ENCODE results near the gene DACH2. TPM values are rescaled to one million over a fixed set of nuclear protein-coding genes. Genes with fewer than 3 reads are reported as not detected.

DACH2 gene
- total RNA-seq: not detected

DNA sequence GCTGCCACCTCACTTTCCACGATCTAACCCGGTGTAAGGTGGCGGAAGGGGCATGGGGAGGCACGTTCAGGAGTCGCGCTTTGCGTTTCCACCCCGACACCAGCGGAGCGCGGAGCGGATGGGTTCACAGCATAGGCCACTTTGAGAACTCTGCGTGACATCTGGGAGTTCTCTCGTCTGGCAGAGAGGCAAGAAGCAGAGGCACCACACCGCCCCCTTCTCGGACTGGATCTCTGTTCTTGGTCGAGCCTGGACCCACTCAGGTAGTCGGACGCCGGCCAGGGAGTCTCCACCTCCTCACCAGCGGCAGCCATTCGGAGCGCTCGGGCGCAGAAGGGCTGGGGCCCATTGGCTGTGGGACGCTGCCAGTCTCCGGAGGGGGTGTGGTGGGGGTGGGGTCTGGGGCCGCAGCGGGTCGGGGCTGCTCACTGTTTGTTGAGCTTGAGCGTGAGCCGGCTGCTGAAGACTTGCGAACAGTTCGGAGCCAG lies at the start of gene DACH2:
Gene DACH2, plus strand, starts transcription at position 428 of the 488 bp plus-strand sequence.

Other genes with a start within 250 kb of the DACH2 start
- gene CHM, start 100.9 kb upstream of the DACH2 start, total RNA-seq: 10 to 100 TPM; 14.8 to 21.4 TPM